ENCODE data around the gene CCZ1.
"Not testable (repeated sequence)": the region's sequence is repeated elsewhere in the genome, so short reads cannot be mapped to it uniquely, and the experiment has no call there.

Gene CCZ1

GRCh38 chr7:5898480-5899224 lies at the start of gene CCZ1:
Gene CCZ1, plus strand, starts transcription at chr7:5898733. Its CDS starts 67 bp downstream, at chr7:5898800.
- DNase-seq (ENCODE audit: low read depth) = peak; percentile 70

DNA sequence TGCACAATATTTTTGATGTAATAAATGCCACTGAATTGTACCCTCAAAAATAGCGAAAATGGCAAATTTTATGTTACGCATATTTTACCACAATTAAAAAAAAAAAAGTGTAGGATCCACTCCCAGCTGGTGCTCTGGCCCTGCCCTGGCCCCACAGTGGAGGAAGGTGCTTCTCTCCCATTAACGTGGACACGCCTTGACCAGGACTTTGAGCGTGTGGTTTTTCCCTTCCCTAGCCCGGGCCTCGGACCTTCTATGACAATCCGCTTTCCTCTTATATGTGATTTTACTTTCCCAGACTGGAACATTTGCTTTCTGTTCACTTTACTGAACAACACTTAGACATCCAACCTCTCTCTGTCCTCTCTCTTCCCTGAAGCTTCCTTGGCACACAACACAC lies 47.6 kb upstream of the CCZ1 start:
- DNase-seq (ENCODE audit: low read depth) = no peak

- DNase-seq (ENCODE audit: low read depth) = no peak
These were observed 43.8 kb upstream of the CCZ1 start for GRCh38 chr7:5854738-5855137.

GRCh38 chr7:5857041-5857575 lies 41.4 kb upstream of the CCZ1 start:
- DNase-seq (ENCODE audit: low read depth) = not testable (repeated sequence)

DNA sequence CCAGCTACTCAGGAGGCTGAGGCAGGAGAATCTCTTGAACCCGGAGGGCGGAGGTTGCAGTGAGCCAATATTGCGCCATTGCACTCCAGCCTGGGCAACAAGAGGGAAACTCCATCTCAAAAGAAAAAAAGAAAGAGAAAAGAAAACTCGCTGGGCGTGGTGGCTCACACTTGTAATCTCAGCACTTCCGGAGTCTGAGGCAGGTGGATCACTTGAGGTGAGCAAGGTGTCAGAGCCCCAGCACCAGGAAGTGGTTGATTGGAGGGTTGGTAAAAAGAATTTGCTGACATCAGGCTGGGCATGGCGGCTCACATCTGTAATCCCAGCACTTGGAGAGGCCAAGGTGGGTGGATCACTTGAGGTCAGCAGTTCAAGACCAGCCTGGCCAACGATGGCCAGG lies 40.0 kb upstream of the CCZ1 start:
- DNase-seq (ENCODE audit: low read depth) = not testable (repeated sequence)

DNA sequence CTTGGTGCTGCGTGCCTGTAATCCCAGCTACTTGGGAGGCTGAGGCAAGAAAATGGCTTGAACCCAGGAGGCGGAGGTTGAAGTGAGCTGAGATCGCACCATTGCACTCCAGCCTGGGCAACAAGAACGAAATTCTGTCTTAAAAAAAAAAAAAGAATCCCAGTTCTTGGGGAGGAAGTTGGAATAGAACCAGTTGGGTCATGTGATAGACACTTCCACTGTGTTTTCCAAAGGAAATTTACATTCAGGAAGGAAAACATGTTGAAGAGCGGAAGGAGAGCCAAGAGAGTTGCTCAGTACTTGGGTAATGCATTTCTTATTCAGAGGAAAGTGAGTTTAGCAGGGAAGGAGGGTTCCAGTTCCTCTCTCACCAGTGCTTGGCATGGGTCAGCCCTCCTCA lies 37.3 kb upstream of the CCZ1 start:
- not testable (repeated sequence) for DNase-seq (ENCODE audit: low read depth)

DNA sequence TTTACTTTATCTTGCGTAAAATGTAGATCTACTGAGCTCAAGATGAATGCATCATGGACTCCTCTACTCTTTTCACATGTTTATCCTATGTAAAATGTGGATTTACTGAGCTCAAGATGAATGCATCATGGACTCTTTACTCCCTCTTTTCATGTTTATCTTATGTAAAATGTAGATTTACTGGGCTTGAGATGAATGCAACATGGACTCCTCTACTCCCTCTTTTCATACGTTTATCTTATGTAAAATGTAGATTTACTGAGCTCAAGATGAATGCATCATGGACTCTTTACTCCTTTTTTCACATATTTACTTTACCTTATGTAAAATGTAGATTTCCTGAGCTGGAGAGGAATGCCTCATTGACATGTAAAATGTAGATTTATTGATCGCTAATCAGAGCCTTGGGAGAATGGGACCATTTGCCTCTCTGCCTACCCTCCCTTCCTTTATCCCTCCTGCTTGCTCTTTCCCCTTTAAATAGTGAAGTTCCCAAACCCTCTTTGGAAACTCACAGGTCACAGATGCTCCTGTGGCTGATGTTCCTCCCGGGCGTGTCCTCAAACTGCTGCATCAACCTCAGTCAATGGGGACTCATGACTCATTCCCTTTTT lies 35.7 kb upstream of the CCZ1 start:
- DNase-seq (ENCODE audit: low read depth) = not testable (repeated sequence)

DNA sequence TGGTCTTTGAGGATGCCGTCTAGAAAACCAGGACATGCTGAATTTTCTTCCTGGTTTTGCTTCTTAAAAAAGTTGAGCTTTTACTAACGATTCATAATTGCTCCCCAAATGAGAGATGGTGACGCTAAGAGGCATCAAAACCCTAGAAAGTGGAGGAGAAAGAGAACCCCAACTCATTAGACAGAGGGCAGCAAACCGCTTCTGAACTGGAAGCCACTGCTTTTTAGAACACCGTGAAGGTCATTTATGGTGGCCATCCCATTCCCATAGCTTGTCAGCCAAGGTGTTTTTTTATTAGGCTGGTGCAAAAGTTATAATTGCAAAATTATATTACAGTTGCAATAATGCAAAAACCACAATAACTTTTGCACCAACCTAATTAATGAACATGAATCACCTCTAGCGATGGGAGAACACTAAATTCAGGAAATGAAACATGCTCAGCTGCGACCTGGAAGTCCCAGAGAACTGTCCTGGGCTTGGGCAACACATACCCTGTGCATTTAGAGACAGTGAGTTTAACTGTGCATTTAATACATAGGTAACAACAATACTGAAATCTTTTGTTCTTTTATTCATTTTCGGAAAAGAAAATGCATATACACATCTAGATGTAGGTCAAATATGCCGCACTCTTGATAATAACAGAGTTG lies 33.1 kb upstream of the CCZ1 start:
- not testable (repeated sequence) for DNase-seq (ENCODE audit: low read depth)

GRCh38 chr7:5867060-5867459 lies 31.5 kb upstream of the CCZ1 start:
- no peak for DNase-seq (ENCODE audit: low read depth)

DNA sequence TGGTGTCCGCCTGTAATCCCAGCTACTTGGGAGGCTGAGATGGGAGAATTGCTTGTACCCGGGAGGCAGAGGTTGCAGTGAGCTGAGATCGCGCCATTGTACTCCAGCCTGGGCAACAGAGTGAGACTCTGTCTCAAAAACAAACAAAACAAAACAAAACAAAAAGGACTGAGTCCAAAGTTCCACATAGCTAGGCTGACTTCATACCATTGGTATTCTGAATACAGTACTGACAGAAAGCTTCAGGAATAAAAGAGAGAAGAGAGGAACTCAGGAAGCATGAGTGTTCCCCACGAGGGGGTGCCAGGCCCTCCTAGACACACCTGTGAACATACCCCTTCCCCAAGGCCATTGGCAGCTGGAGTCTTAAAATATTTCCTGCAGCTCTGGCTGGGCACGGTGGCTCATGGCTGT lies 29.6 kb upstream of the CCZ1 start:
- DNase-seq (ENCODE audit: low read depth) = not testable (repeated sequence)

DNA sequence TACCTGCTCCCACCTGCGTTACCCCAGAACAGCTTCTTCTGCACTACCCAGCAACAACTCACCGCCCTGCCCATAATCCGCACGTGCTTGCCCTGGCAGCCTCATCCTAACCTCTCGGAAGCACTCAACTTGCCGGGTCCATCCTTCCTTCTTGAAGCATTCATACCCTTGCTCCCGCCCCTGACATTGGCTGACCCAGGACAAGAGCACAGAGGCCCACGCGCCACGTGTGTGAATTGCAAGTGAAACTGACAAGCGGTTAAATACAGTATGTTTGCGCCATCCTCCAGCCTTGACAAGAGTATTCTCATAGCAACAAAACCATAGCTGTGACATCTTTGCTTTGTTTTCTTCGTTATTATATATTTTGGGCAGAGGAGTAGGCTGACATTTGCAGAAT lies 28.8 kb upstream of the CCZ1 start:
- no peak for DNase-seq (ENCODE audit: low read depth)

DNA sequence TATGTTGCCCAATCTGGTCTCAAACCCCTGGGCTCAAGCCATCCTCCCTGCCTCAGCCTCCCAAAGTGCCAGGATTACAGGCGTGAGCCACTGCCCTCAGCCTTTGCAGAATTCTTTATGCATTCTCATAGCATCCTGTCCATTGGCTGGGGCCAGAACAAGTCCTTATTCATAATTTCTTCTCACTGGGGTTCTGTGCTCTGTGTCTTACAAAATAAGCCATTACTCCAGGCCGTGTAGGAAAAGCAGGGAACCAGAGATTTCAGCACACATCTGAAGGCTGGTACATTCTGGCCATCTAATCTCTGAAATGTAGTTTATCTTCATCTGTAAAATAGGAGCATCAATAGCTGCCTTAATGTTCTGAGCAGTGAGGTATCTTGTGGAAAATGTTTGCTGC lies 28.2 kb upstream of the CCZ1 start:
- no peak for DNase-seq (ENCODE audit: low read depth)

DNA sequence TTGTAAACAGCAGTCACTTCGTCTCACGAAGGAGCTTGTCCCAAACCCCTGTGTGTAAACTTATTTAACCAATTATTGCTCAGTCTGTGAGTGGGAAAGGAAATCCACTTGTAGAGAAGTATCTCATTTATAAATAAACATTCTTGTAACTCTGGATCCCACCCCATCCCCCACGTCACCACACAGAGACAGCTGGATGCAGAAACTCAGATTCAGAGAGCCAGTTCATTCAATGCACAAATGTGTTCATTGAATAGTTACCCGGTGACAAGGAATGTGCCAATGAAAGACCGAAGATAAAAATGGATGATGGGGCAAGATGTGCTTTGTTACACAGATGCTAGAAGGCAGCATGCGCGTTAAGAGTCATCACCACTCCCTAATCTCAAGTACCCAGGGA lies 26.2 kb upstream of the CCZ1 start:
- DNase-seq (ENCODE audit: low read depth) = no peak

DNA sequence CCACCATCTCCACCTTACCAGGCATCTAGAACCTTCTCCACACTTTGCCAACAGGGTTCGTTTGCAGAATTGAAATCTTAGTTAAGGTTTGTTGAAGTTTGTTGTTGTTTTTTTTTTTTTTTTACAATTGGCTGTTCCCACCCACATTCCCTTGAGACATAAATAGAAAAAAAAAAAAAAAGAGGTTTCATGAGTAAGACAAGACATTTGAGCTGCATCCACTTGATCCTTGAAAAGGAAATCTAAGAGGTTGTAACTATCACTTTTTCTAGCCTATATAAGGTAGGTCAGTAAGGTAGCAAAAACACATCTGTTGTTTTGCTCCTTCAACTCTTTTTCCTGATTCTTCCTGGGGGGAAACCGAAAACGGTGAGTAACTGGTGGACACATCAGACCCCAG lies 18.9 kb upstream of the CCZ1 start:
- DNase-seq (ENCODE audit: low read depth) = not testable (repeated sequence)

GRCh38 chr7:5880106-5880505 lies 18.4 kb upstream of the CCZ1 start:
- not testable (repeated sequence) for DNase-seq (ENCODE audit: low read depth)

DNA sequence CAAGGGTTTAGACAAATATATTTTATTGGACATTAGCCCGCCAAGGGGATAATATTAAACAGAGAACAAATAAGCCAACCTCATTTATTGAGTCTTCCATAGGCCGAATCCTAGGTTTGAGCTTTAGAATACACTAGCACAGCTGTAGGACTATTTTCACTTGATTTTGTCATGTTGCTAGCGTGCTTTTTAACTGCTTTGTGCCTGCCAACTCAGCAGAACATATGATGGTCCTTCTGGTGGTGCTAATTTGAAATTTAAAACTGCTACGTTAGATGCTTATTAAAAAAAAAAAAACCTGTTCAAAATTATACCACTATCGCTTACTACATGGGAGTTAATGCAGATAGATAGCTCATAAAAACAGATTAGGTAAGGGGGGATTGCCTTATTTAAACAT lies 14.1 kb upstream of the CCZ1 start:
- not testable (repeated sequence) for DNase-seq (ENCODE audit: low read depth)

DNA sequence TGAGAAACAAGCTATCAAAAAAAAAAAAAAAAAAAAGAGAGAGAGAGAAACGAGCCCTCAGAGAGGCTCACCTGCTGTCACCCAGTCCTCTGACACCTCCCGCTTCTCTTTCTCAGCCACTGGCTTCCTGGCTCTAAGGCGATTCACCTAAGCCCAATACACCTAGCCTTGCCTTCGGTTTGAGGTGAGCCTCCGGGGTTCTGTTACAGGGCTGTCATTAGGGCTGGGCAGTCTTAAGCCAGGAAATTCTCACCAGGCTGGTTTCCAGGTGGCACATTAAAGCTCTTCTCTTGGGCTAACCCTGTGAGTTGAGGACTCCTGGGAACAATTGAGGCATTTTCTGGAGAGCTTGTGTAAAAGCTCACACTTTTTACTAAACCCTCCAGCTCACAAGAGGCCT lies 10.5 kb upstream of the CCZ1 start:
- not testable (repeated sequence) for DNase-seq (ENCODE audit: low read depth)

GRCh38 chr7:5890244-5890643 lies 8.3 kb upstream of the CCZ1 start:
- not testable (repeated sequence) for DNase-seq (ENCODE audit: low read depth)

GRCh38 chr7:5892498-5892897 lies 6.0 kb upstream of the CCZ1 start:
- no peak for DNase-seq (ENCODE audit: low read depth)

DNA sequence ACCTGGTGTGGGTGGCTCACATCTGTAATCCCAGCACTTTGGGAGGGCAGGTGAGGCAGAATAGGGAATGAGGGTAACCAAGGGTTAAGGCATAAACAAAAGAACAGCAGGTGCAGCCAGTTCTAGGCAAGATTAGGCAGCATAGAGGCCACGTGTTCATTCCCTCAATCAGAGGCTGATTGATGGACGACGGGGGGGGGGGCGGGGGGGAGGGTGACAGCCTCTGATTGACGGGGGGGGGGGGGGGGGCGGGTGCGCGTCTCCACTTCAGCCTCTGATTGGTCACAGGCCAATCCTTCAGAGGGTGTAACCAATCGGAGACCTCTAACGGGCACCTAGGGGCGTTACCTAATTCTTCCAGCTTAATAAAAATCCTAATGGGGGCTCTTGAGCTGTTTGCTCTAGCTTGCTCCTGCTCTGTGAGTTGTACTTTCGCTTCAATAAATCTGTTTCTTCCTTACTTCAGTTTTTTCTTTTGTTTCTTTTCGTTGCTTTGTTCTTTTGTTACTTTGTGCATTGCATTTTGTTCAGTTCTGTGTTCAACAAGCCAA lies 1.1 kb upstream of the CCZ1 start:
- not testable (repeated sequence) for DNase-seq (ENCODE audit: low read depth)

DNA sequence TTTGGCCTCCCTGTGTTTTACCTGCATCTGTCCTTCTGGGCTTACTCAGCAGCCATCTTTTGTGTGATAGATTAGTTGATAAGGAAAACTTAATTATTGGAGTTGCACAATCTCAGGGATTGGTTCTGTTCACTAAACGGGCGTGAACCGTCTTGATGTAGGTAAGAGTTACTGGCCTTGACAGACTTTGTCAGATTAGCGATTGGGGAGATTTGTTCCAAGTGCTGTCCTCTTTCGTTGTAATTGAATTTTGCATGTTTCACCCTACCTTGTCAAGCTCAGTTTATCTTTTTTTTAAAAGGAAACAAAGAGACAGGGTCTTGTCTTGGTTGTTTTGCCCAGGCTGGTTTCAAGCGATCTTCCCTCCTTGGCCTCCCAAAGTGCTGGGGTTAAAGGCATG lies 4.5 kb downstream of the CCZ1 start:
- not testable (repeated sequence) for DNase-seq (ENCODE audit: low read depth)

DNA sequence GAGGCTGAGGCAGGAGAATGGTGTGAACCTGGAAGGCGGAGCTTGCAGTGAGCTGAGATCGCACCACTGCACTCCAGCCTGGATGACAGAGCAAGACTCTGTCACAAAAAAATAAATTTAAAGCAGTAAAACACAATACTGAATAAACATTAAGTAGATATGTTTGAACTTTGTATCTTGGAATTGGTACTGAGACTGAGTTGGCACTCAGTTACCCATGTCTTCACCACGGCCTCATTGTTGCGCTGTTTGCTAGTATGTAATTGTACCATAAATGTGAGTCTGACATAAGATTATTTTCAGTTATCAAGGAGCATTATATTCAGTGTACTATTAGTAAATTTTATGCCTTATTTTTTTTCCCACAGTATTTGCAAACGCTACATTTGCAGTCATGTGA lies 6.2 kb downstream of the CCZ1 start:
- not testable (repeated sequence) for DNase-seq (ENCODE audit: low read depth)

DNA sequence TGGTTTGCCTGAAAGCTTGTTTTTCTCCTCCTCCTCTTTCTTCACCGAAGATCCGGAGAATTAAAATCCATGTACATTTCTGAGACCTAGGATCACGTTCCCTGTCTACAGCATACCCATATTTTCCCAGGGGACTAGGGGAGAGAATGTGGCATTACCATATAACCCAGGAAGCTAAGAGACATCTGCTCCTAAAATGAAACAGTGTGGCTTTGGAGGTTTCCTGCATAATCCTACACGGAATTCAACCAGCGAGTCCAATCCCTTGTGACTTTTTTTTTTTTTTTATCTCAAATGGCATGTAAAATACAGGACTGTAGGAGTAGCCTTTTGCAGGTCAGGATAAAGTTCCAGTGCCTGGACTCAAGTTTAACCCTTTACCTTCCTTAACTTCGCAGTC lies 10.3 kb downstream of the CCZ1 start:
- DNase-seq (ENCODE audit: low read depth) = not testable (repeated sequence)

Data from stimulated activated CD8-positive, alpha-beta memory T cell treated with anti-CD3 and anti-CD28 coated beads, Interleukin-7, amount 100 ng/mL, for 24 hours (primary cell).